HT-29 (cell line): ENCODE results near the gene FNDC3B. TPM values are rescaled to one million over a fixed set of nuclear protein-coding genes. Genes with fewer than 3 reads are reported as not detected.
A peak's percentile ranks its signal among the peaks of the same experiment; 100 is the strongest.

ENCODE experiments used
- DNase-seq: peaks from one replicate; pipeline ENCODE4 v3.0.0-alpha.2; 2015; ENCODE audit warnings: low spot score
- total RNA-seq: library from RNA; depleted of rRNA; stranded (reverse); fragments of >200 nt; shearing (Covaris generic); gene quantifications from 2 replicates; pipeline ENCODE4 v1.2.3, GENCODE V29; 2014

FNDC3B gene
- total RNA-seq, 1 experiment from 2014 or later, result 47.9 TPM

DNA sequence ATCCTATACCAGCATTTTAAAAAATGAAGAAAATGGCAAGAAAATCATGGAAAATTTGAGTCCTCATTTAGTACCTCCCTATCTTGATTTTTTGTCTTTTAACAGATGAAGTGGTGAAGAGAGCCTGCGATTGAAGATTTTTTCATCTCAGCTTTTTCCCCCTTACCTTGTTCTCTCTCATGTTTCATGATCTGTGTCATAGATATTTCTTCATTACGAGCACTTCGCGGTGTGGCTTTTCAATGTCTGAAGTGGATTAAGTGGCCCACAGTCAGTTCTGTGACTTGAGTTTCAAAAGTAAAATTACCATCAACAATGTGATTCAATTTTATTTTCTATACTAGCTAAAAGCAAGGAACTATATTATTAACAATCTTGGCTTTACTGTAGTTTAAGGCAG, 147.2 kb downstream of the FNDC3B start:
- DNase-seq, result no peak

DNA sequence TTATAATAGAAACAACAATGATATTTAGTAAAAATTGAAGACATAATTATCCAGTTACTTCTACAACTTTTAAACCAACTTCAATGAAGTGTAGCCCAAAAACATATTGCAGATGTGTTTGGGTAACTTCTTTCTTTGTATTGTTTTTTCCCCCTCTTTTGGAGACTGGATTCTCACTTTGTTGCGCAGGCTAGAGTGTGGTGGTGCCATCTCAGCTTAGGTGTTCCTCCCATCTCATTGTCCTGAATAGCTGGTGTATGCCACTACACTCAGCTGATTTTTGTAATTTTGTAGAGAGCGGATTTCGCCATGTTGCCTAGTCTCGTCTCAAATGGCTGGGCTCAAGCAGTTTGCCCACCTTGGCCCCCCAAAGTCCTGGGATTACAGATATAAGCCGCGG, 148.1 kb downstream of the FNDC3B start:
- DNase-seq, result no peak

DNA sequence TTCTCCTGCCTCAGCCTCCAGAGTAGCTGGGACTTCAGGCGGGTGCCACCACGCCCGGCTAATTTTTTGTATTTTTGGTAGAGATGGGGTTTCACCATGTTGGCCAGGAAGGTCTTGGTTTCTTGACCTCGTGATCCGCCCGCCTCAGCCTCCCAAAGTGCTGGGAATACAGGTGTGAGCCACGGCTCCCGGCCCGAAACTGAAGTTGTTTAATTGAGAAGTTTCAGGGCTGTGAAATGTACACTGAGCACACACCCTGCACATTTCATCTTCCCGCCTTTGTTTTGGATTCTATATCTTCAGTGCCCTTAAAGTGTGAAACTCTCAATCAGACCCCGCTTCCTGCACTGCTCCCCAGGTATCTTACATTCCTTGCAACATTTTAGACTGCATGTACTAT, 149.1 kb downstream of the FNDC3B start:
- DNase-seq, result no peak

DNA sequence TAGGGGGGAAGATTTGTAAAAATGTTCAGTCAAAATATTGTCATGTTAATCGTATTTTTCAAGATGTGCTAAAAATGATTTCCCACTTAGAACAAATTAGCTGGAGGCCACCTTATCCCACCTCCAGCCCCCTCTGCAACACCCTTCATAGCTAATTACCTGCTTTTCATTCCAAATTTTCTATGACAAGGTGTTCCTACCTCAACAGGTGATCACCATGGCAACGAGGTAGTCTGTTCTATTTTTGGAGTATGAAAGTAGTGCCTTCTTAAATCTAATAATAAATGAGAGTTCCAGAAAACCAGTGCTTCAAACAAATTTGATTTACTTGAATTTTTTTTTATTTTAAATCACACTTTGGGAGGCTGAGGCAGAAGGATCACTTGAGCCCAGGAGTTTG, 149.8 kb downstream of the FNDC3B start:
- no peak for DNase-seq

DNA sequence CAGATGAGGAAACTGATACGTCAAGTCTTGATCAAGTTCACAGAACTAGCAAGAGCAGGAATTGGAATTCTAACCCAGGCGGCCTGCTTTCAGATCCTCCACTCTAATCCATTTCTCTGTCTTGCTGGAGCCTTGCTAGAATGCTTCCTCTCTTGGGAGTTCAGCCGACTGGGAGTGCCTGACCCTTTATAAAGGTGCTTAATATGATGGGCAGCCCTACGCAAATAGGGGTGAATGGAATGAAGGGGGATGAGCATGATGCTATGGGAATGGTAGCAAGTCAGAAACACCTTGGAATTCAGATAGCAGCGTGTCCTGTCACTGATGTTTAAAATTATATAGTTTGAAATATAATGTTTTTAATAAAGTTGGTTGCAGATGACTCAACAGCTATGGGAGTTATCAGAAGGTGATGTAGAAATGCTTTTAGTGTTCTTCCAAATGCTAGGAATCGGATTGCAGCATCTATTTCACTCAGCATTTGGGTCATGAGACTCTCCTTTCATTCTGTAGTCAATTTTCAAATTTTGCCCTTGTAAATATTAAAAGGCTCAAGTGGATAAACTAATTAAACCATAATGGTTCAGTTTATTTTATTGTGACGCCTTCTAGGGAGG, 150.7 kb downstream of the FNDC3B start:
- DNase-seq, result no peak

DNA sequence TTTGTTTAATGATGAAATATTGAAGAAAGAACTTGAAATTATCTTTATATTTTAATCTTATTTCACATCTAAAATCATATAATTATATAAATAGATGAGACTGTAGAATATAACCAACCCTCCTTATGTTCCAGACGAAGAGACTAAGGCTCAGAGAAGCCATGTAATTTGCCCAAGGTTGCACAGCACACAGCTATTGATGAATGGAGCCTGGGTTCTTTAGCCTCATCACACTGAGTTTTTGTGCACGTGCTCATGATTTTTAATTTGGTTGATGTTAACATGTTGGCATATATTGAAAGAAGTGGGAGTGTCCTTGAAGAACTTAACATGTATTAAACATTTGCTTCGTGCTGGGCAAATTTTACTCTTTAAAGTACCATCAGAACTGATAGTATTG, 151.6 kb downstream of the FNDC3B start:
- DNase-seq, result no peak

DNA sequence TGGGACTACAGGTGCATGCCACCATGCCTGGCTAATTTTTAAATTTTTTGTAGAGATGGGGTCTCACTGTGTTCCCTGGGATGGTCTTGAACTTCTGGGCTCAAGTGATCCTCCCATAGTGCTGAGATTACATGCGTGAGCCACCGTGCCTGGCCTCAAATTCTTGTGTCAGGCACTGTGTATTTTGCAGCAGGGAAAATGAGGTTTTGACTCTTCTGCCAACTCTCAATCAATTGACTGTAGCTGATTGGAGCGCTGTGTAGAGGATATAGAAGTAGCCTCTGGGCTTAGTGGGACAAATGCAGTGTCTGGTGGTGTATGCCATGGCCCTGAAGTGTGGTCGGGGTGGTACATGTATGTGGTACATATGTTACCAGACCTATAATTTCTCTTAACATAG, 152.3 kb downstream of the FNDC3B start:
- DNase-seq, result no peak

DNA sequence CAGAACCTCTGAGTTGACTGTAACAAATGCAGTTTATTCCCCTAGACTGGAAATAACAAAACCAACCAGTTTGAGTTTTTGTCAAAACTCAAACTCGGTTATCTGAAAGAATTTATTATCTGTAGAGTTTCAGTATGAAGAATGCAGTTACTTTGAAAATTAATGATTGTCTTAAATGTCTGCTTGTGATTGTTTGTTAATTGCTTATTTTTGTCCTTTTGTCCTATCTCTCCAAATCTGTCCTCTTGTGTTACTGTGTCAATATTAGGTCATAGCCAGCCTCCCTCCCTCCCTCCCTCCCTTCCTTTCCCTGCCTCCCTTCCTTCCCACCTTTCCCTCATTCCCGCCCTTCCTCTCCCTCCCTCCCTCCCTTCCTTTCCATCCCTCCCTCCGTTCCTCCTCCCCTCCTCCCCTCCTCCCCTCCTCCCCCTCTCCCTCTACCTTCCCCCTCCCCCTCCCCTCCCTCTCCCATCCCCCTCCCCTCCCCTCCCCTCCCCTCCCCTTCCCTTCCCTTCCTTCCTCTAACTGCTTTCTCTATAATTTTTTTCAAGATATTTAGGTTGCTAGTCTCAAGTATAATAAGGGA, 153.5 kb downstream of the FNDC3B start:
- DNase-seq, result no peak

DNA sequence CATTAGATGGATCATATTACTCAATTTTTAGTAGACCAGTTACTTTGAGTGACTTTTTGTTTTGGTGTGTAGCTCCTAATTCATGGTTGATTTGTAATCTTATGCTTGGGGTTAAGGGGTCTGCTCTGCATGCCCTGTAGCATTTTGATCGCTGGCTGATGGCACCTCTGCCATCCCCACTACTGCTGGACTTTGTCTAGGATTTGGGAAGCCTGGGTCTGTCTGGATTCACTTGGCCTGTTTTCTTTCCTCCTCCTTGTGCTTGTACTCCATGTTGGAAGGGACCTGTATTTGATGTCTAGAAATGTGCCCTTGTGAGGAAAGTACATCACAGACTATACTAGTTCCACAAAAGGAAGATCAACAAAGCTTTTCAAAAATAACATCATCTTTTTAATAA, 154.1 kb downstream of the FNDC3B start:
- DNase-seq, result no peak

DNA sequence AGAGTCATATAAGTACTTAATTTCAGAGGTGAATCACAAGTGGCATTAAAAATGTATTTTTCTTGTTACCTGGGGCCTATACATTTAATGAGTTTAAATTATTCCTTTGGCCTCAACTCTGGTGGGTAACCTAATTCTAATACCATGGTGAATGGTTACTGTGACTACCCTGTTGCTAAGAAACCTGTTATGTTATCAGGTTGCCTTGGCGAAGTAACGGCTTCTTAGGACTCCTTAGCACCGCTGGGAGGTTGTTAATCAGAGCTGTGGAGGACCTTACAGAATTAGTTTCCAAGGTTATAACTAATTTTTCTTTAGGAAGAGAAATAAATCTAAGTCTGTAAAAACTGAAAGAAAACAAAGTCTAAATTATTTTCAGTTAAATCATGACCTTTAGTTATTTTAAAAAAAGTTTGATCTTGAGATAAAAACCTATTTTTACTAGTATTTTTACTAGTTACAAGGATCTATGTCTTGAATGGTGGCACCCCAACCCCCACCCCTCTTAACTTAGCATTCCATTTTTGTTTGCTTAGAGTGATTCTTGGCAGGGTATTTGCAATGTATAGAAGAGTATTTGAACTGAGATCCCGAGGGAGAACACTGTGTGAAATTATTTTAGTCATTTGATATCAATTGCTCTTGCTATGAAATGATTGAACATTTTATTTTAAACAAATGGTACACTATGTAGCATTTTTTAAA, 155.5 kb downstream of the FNDC3B start:
- DNase-seq, result peak; percentile 85

DNA sequence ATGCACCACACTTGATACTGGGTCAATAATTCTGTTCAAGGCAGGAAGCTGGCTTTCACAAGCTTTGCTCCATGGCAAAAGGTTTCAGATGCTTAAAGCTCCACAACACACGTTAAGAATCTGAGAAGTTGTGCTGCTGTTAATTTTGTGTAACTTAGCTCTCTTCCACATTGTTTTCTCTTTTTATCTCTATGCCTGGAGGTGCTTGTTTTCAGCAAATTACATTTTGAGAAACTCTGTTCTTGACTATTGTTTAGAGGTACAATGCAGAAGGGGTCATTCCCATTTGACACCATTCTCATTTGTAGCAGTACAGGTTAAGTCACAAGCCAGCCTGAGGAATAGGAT, 156.0 kb downstream of the FNDC3B start:
- no peak for DNase-seq

DNA sequence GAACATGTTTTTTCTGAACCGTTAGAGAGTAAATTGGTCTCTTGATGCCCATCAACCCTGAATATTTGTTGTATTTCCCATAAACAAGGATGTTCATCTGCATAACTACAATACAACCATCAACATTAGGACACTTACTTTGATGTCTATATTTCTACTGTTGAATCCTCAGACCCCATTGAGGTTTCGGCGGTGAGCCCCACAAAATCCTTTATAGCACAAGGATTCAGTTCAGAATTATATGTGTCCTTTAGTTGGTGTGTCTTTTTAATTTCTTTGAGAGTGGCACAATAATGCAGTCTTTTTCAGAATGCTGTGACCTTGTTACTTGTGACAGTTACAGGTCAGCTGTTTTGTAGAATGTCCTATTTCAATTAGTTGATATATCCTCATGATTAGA, 158.0 kb downstream of the FNDC3B start:
- DNase-seq, result no peak

DNA sequence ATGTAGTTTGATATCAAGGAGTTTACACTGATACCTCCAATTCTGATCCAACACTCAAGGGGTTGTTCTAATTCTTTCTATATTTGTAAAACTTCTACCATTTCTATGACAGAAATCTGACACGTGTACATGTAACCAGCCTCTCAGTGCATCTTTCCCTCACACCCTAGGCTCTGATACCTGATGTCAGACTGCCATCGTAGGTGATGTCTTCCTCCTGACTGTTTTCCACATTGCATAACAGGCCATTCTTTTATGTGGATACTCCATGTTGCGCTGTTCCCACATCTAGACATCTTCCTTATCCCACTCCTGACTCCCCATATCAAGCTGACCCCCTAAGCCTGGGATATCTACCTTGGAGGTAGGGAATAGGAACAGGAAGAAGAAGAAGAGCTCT, 159.1 kb downstream of the FNDC3B start:
- no peak for DNase-seq

DNA sequence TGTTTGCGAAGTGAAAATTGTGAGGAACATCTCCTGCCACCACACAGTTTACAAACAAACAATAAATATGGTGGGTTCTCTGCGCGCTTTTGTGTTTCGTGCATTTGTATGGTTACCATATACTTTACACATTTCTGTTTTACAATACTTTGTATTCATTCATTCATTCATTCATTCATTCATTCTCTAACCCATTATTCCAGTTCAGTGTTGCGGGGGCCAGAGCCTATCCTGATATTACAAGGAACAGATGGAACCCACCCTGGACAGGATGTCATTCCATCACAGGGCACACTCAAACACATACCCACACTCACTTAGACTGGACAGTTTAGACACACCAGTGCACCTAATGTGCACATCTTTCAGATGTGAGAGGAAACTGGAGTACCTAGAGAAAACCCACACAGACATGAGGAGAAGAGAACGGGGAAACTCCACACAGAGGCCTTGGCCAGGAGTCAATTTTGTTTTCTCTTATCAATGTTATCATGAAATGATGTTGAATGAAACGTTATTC, 160.5 kb downstream of the FNDC3B start:
- no peak for DNase-seq

DNA sequence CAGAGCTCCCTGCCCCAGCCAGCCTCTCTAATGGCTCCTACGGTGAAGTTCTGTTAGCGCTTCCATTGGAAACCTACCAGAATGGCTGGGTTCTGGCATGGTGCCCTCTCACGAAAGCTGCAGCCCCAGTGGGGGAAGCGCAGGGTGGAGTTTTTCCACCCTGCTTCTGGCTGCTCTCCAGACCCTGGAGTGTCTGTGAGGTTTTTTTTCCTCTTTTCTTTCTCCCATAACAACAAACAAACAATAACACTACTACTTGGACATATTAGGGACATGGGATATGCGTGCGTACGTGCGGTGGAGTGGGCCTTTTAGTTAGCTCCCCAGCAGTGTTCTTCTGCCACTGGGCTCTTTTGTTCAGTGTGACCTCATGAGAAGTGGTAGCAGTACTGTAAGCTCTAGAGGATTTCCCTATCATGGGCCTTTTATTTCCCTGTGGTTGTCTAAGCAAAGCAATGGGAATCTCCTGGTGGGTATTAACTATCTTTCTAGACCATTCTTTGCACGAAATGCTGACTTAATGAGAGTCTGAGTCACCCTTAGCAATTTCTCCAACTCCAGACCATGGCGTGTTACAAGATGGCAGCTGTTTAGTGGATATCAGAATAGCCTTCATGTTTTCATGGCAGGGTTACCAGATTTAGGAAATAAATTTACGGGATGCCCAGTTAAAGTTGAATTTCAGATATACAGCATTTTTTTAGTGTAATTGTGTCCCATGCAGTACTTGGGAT, 161.9 kb downstream of the FNDC3B start:
- no peak for DNase-seq

DNA sequence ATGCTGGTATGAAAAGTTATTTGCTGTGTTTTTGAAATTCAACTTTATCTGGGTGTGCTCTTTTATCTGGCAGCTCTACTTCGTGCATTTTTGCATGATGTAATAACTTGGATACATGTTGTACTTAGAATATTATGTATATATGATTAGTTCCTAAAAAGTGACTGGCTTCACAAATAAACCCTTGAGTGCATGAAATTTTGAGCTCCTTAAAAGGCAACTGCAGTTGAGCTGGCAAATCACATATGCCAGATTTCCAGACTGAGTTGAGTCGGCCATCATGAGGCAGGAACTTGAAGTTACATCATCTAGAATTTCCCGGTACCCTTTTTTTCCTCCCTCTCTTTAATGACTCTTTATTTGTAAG, 162.5 kb downstream of the FNDC3B start:
- no peak for DNase-seq

DNA sequence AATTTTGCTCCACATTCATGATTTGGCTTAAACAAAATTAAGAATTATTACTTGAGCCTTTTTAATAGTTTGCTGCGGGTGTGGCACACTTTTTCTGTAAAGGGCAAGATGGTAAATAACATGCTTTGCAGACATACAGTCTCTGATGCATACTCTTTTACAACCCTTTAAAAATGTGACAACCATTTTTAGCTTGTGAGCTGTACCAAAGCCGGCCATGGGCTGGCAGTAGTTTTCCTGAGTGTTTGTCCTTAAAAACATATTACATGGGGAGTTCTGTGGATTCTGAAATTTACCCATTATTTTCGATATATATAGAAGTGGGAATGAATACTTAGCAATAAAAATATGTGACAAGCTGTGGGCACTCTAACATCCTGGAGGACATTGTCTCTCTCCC, 163.4 kb downstream of the FNDC3B start:
- no peak for DNase-seq

DNA sequence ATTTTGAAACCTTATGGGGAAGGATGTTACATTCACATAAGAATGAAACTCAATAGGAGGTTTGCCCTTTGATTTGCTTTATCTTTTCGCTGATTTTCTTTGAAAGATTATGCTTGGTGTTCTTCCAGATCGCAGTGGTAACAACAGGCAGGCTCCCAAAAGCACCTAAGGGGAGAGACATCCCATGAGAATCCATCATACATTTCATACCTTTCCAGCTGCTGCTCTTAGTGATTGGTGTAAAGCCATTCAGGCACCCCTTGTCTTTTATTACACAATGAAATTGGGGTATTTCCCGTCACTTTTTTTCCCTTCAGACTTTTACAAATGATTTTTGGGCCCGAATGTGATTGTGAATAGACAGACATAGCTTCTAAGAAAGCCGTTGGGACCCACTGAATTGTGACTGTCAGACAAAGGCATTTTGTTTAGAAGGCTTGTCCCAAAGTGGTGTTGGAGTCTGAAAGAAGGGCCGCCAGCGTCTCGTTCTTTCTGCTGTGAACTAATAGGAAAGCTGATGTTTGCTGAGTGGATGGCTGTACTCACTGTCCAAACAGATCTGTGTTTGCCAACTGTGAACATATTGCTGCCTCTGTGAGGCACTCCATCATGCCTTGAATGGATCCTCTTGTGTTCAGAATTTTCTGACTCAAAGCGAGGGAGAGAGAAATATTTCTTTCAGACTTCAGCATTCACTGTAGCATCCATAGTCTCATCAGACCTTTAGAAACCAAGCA, 164.3 kb downstream of the FNDC3B start:
- no peak for DNase-seq

DNA sequence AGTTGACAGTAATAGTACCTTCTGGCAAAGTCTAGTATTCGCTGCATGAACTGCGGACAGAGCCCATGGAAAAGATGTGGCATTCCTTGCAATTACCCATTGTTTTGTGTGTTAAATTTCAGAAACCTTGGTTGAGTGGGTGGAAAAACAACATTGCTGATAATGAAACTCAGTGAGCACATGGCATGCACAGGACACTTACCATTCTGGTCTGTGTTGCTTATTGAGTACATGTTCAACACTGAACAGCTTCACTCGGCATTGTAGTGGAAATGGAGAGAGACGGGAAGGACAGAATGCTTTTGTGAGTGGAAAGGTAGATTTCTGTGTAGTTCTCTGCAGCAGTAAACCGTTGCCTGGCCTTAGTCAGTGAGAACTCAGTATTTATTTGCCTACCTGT, 165.3 kb downstream of the FNDC3B start:
- DNase-seq, result no peak

DNA sequence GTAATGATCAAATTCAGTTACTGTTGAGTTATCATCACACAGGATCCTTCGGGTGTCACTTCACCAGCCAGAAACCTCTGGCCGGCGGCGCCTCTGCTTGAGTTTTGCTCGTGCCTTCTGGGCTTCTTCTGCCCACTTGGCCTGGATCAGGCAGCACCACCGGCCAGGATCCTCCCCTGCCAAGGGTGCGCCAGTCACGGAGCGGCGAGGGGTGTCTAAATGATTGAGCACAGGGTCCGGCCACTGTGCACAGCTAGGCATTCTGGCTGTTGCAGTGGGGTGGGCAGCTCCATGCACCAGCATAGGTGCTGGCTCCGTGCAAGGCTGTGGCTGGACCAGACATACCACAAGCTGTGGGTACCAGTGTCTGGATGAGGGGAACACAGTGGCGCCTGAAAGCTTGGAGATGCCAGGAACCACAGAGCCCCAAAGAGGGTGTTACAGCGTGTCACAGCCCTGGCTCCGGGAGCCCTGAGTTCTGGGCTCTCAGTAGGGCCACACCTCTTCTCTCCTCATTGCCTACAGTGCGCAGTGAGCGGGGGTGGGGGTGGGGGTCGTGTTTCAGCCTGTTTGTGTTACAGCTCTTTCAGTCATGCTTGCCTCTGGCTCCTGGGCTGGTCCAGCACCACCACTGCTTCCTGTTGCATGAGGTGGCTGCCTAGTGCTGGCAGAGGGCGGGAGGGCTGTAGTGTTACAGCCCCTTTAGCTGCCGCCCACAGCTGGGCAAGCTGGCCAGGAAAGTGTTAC, 169.4 kb downstream of the FNDC3B start:
- no peak for DNase-seq
